Nephron progenitor cell (in vitro differentiated cells): Measurements from ENCODE around the gene TAS1R1.

ENCODE experiments used
- DNase-seq: peaks from one replicate; pipeline ENCODE4 v3.0.0; 2021
- H3K27ac Mint-ChIP-seq: 2 replicates; pipeline ENCODE4 v1.8.0; 2021; ENCODE audit warnings: mild to moderate bottlenecking, moderate library complexity, mixed read lengths
- H3K27me3 Mint-ChIP-seq: 2 replicates; pipeline ENCODE4 v1.8.0; 2021; ENCODE audit warnings: mild to moderate bottlenecking, low read depth, mixed read lengths; ENCODE audit not compliant: poor library complexity
- H3K36me3 Mint-ChIP-seq: 2 replicates; pipeline ENCODE4 v1.8.0; 2021; ENCODE audit warnings: low read depth, mixed read lengths
- H3K4me1 Mint-ChIP-seq: 2 replicates; pipeline ENCODE4 v1.8.0; 2021; ENCODE audit warnings: mixed read lengths
- H3K4me3 Mint-ChIP-seq: 2 replicates; pipeline ENCODE4 v1.8.0; 2021; ENCODE audit warnings: mild to moderate bottlenecking, moderate library complexity, mixed read lengths
- H3K9me3 Mint-ChIP-seq: 2 replicates; pipeline ENCODE4 v1.8.0; 2021; ENCODE audit warnings: mild to moderate bottlenecking, moderate library complexity, mixed read lengths
- TF ChIP-seq, protein P1 (sequence below): fragments of 200-600 bp; sonication (generic); IDR thresholded peaks from 2 replicates; pipeline ENCODE4 v1.5.0; 2021; ENCODE audit warnings: antibody characterized with exemption

Gene TAS1R1

GRCh38 chr1:6570987-6571386 is 15.9 kb downstream of the TAS1R1 start:
- Mint-ChIP-seq H3K27ac (no peak overlapping the region), H3K9me3 (peaks cover 8% of the 10 kb centered on the region), H3K4me3 (no peak overlapping the region), H3K27me3 (peaks cover 54% of the 10 kb centered on the region), H3K36me3 (no peaks in the 10 kb centered on the region), H3K4me1 (peaks cover 13% of the 10 kb centered on the region)
- DNase-seq, result no peak
- TF ChIP-seq, protein P1, sequence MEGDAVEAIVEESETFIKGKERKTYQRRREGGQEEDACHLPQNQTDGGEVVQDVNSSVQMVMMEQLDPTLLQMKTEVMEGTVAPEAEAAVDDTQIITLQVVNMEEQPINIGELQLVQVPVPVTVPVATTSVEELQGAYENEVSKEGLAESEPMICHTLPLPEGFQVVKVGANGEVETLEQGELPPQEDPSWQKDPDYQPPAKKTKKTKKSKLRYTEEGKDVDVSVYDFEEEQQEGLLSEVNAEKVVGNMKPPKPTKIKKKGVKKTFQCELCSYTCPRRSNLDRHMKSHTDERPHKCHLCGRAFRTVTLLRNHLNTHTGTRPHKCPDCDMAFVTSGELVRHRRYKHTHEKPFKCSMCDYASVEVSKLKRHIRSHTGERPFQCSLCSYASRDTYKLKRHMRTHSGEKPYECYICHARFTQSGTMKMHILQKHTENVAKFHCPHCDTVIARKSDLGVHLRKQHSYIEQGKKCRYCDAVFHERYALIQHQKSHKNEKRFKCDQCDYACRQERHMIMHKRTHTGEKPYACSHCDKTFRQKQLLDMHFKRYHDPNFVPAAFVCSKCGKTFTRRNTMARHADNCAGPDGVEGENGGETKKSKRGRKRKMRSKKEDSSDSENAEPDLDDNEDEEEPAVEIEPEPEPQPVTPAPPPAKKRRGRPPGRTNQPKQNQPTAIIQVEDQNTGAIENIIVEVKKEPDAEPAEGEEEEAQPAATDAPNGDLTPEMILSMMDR, result no peak

DNA sequence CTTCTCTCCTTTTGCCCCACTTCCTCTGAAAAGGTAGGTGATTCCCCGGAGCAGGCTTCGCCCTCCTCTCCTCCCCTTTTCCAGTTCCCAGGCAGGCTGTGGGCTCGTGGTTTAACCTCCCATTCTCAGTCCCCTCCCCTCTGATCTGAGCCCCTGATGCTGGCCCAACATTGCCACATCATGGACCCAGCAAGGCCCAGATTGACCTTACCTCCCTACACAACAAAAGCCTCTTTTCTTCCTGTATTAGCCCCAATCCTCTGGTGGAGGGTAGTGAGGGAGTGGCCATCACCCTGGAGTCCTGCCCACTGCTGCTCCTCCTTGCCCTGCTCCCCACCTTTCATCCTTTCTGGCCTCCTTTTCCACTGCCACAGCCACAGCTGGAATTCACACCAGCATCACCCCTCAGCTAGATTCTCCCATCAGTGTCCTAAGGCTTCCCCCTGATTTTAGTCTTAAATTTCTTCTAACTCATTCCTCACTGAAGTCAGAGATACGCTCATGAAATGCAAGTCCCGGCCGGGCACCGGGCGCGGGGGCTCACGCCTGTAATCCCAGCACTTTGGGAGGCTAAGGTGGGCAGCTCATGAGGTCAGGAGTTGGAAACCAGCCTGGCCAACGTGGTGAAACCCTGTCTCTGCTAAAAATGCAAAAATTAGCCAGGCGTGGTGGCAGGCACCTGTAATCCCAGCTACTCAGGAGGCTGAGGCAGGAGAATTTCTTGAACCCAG is 17.7 kb downstream of the TAS1R1 start:
- Mint-ChIP-seq H3K9me3 (peaks cover 8% of the 10 kb centered on the region), H3K27me3 (peaks cover 51% of the 10 kb centered on the region), H3K27ac (no peak overlapping the region), H3K36me3 (no peaks in the 10 kb centered on the region), H3K4me3 (no peak overlapping the region), H3K4me1 (peaks cover 13% of the 10 kb centered on the region)
- TF ChIP-seq, protein P1, result no peak
- no peak for DNase-seq

DNA sequence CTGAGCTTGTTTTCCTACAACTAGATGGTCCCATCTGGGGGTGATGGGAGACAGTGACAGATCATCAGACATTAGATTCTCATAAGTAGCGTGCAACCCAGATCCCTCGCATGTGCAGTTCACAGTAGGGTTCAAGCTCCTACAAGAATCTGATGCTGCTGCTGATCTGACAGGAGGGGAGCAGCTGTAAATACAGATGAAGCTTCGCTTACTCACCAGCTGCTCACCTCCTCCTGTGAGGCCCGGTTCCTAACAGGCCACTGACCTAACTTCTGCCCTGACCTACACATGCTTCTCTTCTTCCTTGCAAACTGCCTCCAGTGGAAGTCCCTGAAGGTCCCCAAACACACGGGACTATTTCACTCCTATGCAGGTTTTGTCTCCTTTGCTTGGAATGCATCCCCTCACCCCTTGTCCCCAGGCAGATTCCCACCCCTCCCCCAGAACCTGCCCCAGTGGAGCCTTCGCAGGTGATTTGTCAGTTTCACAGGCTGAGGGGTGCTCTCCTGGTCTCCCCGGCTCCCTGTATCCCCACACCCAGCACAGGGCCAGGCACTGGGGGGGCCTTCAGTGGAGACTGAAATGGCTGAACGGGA is 19.0 kb downstream of the TAS1R1 start:
- Mint-ChIP-seq H3K9me3 (peaks cover 6% of the 10 kb centered on the region), H3K27me3 (peaks cover 41% of the 10 kb centered on the region), H3K4me1 (peaks cover 19% of the 10 kb centered on the region), H3K36me3 (no peaks in the 10 kb centered on the region), H3K4me3 (no peak overlapping the region), H3K27ac (no peak overlapping the region)
- DNase-seq, result no peak
- TF ChIP-seq, protein P1, result no peak

DNA sequence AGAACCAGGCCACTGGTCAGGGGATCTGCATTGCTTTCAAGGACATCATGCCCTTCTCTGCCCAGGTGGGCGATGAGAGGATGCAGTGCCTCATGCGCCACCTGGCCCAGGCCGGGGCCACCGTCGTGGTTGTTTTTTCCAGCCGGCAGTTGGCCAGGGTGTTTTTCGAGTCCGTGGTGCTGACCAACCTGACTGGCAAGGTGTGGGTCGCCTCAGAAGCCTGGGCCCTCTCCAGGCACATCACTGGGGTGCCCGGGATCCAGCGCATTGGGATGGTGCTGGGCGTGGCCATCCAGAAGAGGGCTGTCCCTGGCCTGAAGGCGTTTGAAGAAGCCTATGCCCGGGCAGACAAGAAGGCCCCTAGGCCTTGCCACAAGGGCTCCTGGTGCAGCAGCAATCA is 19.7 kb downstream of the TAS1R1 start:
- H3K4me1 Mint-ChIP-seq, result peaks cover 26% of the 10 kb centered on the region
- TF ChIP-seq, protein P1, result no peak
- no peak for DNase-seq
- H3K36me3 Mint-ChIP-seq, result no peaks in the 10 kb centered on the region
- H3K27ac Mint-ChIP-seq, result no peak overlapping the region
- H3K4me3 Mint-ChIP-seq, result no peak overlapping the region
- H3K9me3 Mint-ChIP-seq, result peaks cover 4% of the 10 kb centered on the region
- peaks cover 34% of the 10 kb centered on the region for H3K27me3 Mint-ChIP-seq

DNA sequence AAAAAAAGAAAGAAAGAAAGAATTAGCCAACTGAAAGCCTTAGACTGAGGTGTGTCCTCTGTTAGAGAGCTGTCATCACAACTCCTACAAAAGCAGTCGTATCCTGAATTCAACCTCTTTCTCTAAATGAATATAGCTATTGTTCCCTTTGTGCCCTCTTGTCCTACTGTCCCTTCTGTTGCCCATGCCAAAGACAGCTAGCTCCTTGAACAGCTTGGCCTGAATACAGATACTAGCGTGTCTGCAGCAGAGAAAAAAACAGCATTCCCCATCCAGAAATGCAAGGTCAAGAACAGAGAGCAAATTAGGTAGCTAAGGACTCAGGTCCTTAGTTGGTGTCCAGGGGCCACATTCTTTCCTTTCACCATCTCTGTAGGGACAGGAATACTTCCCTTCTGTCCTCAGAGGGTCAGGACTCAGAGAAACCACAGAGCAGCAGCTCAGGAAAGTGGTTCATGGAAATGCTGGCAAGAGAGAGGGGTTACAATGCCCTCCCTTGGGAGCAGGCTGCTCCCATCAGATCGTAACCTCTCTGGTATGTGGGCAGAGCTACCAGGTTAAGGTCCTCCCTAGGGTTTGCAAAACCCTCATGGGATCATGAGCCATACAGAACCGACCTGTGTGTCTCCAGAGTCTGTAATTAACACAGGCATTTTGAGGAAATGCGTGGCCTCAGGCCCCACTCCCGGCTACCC is 22.9 kb downstream of the TAS1R1 start:
- H3K27ac Mint-ChIP-seq, result no peak overlapping the region
- DNase-seq, result no peak
- peaks cover 35% of the 10 kb centered on the region for H3K4me1 Mint-ChIP-seq

More for the DNA sequence above, 22.9 kb downstream of the TAS1R1 start:
- Mint-ChIP-seq H3K27me3 (peaks cover 5% of the 10 kb centered on the region), H3K9me3 (no peaks in the 10 kb centered on the region), H3K36me3 (no peaks in the 10 kb centered on the region), H3K4me3 (peak overlapping the region; percentile 19)
- TF ChIP-seq, protein P1, result no peak
